GM21717 (cell line): ENCODE measurements around the gene DERA.
"Not testable (repeated sequence)": the region's sequence is repeated elsewhere in the genome, so short reads cannot be mapped to it uniquely, and the experiment has no call there.

Source experiments
- ATAC-seq: cut with Tn5 transposase; IDR thresholded peaks from one replicate; pipeline ENCODE4 v1.9.1; 2021; ENCODE audit warnings: mild to moderate bottlenecking, moderate library complexity; ENCODE audit not compliant: unreplicated experiment

Gene DERA

GRCh38 chr12:15997910-15998309 is 86.8 kb downstream of the DERA start:
- ATAC-seq: no peak

DNA sequence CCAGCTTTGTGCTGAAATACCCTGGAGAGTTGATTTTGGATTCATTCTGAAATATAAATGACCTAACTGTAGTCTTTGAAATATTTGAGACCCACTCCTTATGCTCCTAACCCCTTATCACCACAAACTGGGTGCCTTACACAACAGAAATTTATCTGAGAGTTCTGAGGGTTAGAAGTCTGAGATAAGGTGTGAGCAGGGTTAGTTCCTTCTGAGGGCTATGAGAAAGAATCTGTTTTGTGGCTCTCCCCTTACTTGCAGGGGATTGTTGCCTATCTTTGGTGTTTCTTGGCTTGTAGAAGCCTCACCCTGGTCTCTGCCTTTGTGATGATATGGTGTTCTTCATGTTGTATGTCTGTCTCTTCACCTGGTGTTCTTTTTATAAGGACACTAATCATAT is 91.7 kb downstream of the DERA start:
- ATAC-seq: no peak

DNA sequence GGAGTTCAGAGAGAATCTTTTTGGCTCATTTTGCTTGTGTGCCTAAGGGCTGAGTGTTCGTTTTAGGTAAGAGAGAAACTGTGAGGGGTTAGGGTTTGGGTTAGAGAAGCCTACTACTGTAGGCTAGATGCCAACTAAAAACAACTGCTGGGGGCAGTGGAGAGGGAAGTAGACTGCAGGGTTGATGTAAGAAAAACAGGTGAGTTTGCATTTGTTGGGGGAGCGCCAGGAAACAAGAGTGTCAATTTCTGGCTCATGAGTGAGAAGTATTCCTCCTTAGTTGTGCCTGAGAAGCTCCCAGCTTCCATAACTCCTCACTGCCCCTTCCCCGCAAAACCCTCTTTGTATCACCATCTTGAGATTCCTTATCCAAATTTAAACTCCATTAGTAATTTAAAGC is 92.3 kb downstream of the DERA start:
- ATAC-seq: no peak

DNA sequence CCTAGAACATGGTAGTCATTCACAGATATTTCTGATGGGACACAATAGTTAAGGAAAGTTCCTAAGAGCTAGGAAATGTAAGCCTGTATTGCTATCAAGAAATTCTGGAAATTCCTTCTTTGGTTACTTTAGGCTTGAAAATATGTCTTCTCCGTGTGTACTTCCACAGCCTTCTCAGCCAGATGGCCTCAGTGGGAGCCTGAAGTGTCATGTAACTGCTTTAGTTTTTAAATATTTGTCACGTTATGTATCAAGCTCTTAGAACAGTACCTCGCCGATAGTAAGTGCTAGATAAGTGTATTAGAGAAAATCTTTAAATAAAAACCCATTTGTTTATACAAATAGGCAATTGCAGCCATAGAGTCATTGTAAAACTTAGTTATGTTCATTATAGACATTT is 95.6 kb downstream of the DERA start:
- ATAC-seq: no peak

GRCh38 chr12:16008421-16008824 is 97.3 kb downstream of the DERA start:
- no peak for ATAC-seq

DNA sequence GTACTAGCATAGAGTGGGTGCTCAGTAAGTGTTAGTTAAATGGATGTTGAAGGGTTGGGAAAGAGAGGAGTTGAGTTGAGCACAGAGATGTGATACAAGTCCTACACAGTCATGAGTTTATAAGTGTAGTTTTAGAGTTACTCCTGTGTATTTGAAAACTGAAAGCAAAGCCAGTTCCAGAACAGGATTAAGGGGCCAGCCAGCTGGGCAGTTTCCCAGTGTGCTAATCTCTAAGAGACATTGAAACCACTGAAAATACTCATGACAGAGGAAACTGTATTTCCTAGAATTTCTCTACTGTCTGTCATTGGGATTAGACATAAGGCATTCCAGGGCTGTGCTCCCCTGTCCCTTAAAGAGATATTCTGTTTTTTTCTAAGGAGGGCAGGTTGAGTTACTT is 101.0 kb downstream of the DERA start:
- ATAC-seq: no peak

GRCh38 chr12:16013722-16014121 is 102.6 kb downstream of the DERA start:
- not testable (repeated sequence) for ATAC-seq

GRCh38 chr12:16014394-16014793 is 103.3 kb downstream of the DERA start:
- ATAC-seq: not testable (repeated sequence)

- no peak for ATAC-seq
Observed at GRCh38 chr12:16016748-16017147, 105.6 kb downstream of the DERA start.

DNA sequence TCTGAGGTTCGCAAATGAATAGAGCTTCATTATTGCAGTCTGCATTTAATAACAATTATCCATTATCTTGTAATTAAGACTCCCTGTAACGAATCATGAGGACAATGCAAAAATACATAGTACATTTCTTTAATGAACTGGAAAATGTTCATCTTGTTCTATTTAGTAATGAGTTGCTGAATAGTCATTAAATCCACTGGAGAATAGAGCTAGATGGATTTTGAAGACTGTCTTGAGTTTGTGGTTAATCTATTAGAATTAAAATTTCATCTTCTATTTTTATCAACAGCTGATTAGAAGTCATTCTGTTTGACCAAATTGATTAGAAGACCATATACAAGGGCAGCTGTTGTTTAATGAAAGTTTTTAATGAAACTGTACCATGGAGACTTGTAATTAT is 107.2 kb downstream of the DERA start:
- no peak for ATAC-seq

DNA sequence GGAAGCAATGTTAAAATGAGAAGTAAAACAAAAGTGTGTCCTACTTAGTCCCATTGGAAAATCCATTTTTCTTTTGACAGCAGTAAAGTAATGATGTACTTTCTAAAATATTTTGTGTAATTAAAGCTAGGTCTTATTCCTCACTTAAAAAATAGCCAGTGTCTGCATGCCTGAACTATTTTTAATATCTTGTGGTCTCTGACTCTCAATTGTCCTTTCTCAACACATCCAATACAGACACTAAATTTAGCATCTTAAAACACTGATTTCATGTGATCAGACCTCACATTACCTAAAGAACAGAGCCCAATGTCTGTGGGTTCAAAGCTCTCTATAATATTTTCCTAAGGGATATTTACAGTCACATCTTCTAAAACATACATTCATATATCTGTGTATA is 108.0 kb downstream of the DERA start:
- ATAC-seq: no peak

DNA sequence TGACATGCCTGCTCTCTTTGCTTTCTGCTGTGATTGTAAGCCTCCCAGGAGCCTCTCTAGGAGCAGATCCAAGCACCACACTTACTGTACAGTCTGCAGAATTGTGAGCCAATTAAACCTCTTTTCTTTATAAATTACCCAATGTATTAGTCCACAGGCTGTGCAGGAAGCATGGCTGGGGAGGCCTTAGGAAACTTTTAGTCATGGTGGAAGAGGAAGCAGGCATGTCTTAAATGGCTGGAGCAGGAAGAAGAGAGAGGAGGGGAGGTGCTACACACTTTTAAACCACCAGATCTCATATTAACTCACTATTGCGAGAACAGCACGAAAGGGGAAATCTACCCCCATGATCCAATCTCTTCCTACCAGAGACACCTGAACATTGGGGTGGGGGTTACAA is 108.9 kb downstream of the DERA start:
- no peak for ATAC-seq

DNA sequence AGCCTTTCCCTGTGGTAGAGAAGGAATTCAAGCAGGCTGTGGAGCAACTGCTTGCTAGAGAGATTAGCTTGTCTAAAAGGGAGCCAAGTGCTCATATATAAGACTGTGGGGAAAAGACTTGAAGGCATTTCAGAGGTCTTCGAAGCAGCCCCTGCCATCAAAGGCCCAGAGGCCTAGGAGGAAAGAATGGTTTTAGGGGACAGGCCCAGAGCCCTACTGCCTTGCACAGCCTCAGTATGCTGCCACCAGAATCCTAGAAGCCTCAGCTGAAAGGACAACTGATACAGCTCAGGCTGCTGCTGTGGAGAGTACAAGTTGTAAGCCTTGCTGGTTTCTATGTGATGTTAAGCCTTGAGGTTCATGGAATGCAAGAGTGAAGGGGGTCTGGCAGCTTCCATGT is 109.9 kb downstream of the DERA start:
- ATAC-seq: no peak

DNA sequence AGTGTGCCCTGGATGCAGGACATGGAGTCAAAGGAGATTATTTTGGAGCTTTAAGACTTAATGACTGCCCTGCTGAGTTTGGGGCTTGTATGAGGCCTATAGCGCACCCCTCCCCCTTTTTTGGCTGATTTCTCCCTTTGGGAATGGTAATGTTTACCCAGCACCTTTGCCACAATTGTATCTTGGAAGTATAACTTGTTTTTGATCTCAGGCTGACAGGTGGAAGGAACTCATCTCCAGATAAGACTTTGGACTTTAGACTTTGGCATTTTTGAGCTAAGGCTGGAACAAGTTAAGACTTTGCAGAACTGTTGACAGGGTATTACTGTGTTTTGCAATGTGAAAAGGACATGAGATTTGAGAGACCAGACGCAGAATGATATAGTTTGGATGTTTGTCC is 110.5 kb downstream of the DERA start:
- no peak for ATAC-seq

DNA sequence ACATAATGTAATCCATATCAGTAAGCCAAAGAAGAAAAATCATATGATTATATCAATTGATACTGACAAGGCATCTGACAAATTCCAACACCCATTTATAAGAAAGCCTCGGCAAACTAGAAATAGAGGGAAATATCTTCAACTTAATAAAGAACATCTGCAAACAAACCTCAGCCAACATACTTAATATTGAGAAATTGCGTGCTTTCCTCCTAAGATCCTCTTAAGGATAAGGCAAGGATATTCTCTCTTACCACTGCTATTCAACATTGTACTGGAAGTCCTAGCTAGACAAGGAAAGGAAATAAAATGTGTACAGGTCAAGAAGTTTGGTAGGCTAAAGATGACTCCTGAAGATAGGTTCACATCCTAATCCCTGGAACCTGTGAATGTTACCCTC is 115.9 kb downstream of the DERA start:
- ATAC-seq: no peak

GRCh38 chr12:16030744-16031143 is 119.6 kb downstream of the DERA start:
- ATAC-seq: no peak

GRCh38 chr12:16034136-16034817 is 123.1 kb downstream of the DERA start:
- no peak for ATAC-seq

DNA sequence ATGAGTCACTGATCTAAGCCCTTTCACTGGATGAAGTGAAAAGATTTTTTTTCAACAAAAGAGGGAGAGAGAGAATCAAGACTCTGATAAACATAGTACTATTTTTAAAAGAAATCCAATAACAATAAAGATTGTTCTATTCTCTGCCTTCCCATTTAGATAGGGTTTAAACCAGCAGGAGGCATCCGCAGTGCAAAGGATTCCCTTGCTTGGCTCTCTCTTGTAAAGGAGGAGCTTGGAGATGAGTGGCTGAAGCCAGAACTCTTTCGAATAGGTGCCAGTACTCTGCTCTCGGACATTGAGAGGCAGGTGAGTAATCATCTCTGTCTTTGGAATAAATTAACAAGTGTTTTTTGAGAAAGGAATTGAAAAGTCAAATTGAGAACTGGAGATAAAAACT is 124.9 kb downstream of the DERA start:
- no peak for ATAC-seq

DNA sequence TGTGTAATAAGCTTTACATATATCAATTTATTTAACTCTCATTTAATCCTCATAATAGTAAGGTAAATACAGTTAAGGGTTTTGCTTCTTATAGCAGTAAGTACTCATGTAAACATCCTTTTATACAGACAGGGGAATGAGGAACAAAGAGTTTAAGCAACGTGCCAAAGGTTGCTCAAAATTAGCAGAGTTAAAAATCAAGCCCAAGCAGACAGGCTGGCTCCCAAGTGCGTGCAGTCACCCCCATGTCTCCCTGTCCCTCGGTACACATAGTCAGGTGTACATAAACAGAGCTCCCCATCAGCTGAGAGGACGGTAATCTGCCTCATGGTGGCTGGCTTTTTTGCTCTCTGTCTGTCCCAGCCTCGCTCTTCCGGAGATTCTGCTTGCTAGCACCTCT is 126.4 kb downstream of the DERA start:
- no peak for ATAC-seq

- no peak for ATAC-seq
Observed at GRCh38 chr12:16043480-16043879, 132.3 kb downstream of the DERA start.

DNA sequence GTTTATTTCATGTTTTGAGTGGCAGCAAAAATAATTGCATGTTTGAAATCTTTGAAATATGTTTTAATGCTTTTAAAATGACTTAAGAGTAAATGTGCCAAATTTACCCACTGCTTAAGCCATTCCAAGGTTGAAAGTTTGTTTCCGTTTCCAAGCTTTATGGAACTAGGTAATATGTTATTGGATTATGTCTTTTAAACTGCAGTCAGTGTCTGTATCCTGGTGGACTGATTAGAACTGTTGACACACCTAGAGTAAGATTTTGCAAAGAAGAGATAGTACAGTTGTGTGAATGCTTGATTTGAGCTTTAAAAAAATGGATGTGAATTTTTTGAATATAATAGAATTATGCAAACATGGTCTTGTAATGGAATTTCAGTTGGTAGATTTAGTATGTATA is 135.1 kb downstream of the DERA start:
- ATAC-seq: no peak

DNA sequence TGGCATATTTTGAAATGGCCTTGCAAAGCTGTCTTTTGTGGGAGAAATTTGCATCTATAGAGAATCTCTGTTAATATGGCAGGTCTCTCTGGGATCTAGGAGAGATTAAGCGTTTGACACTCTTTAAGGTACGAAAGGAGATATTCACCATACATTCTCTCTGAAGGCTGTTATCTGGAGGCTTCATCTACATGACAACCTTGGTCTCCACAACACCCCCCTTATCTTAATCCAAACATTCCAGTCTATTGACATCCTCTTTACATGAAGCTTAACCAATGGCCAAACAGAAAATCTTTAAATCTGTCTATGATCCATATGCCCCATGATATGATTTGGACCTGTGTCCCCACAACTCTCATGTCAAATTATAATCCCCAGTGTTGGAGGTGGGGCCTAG is 137.4 kb downstream of the DERA start:
- ATAC-seq: no peak

GRCh38 chr12:16056910-16057309 is 145.8 kb downstream of the DERA start:
- ATAC-seq: no peak
